Heart left ventricle (tissue), 16 donors: ENCODE results near the gene ETFRF1. TPM values are rescaled to one million over a fixed set of nuclear protein-coding genes. Genes with fewer than 3 reads are reported as not detected.
A peak's percentile ranks its signal among the peaks of the same experiment; 100 is the strongest.

ENCODE experiments used
- ATAC-seq, 4 donors: fragments of 200-7000 bp; cut with Tn5 transposase; one replicate each; pipeline ENCODE4 v1.9.1; 2020 to 2022; ENCODE audit warnings: moderate library complexity in 4 of 4, mild to moderate bottlenecking in 3 of 4, moderate number of reproducible peaks in 1 of 4
- DNase-seq, 5 donors: peaks; one replicate each; pipeline ENCODE4 v3.0.0-alpha.2; 2020
- H3K27ac ChIP-seq, 12 donors: fragments of 200-600 bp; sonication (generic) in 4 of 12; one replicate each; pipeline versions ENCODE4 v1.5.0 to v1.8.0; 2016 to 2022; ENCODE audit warnings: mild to moderate bottlenecking in 2 of 12
- H3K27me3 ChIP-seq, 9 donors: fragments of 200-600 bp; sonication (generic) in 2 of 9; one replicate each; pipeline versions ENCODE4 v1.5.1 to v1.8.0; 2016 to 2022; ENCODE audit warnings: mild to moderate bottlenecking in 3 of 9
- H3K36me3 ChIP-seq, 9 donors: fragments of 200-600 bp; sonication (generic) in 2 of 9; one replicate each; pipeline versions ENCODE4 v1.5.0 to v1.8.0; 2018 to 2022; ENCODE audit warnings: mild to moderate bottlenecking in 2 of 9
- H3K4me1 ChIP-seq, 12 donors: fragments of 200-600 bp; sonication (generic) in 4 of 12; one replicate each; pipeline versions ENCODE4 v1.5.0 to v1.8.0; 2016 to 2022; ENCODE audit warnings: mild to moderate bottlenecking in 3 of 12
- H3K4me3 ChIP-seq, 12 donors: fragments of 200-600 bp; sonication (generic) in 4 of 12; one replicate each; pipeline versions ENCODE4 v1.5.0 to v1.8.0; 2017 to 2022; ENCODE audit warnings: mild to moderate bottlenecking in 9 of 12, moderate library complexity in 4 of 12
- H3K9me3 ChIP-seq, 12 donors: fragments of 200-600 bp; sonication (generic) in 4 of 12; one replicate each; pipeline versions ENCODE4 v1.5.0 to v1.8.0; 2016 to 2022; ENCODE audit warnings: mild to moderate bottlenecking in 1 of 12
- POLR2A ChIP-seq, 2 donors: fragments of 450-650 bp; IDR thresholded peaks; one replicate each; pipeline ENCODE4 v1.6.1; 2017; ENCODE audit warnings: antibody characterized with exemption in 2 of 2, mild to moderate bottlenecking in 2 of 2, moderate library complexity in 2 of 2
- WGBS, 4 donors: extraction: QIAGEN DNeasy Blood & Tissue Kit in 2 of 4; methylation state at CpG; one replicate each; pipeline versions ENCODE4 v1.1.5 to v1.1.7; 2013 to 2018; 5-methylcytosine and 5-hydroxymethylcytosine counted together
- intact Hi-C, 10 donors: fragments of 100-400 bp; cut with DNase I; formaldehyde crosslinking; loops; one replicate each; pipeline versions ENCODE4 v1.11.1 to v1.14.2; 2022
- polyA plus RNA-seq, 2 donors: library from polyadenylated mRNA; stranded (reverse); fragments of 200-250 nt; gene quantifications; one replicate each; pipeline ENCODE4 v1.2.3, GENCODE V29; 2013
- total RNA-seq, 9 donors: library from RNA; depleted of rRNA in 2 of 9; stranded (reverse); fragments of >200 nt in 2 of 9; fragmentation: NEBNext Ultra II Directional in 3 of 9; extraction: Animal tissue kit (Norgen Biotek cat#: 25700) in 3 of 9; gene quantifications; one replicate each; pipeline versions ENCODE4 v1.1.0 to v1.2.4, GENCODE V29; 2016 to 2023
- TF ChIP-seq, protein P1 (sequence below), 12 donors: fragments of 200-600 bp; sonication (generic) in 4 of 12; IDR thresholded peaks; one replicate each; pipeline versions ENCODE4 v1.5.0 to v1.8.0; 2018 to 2022; ENCODE audit warnings: antibody characterized with exemption in 12 of 12, mild to moderate bottlenecking in 5 of 12
- donor health status: ischemic (EF 13 %, LVEDD 7.1; RV severe dilation, severe dysfunction).
- donor health status: healthy with polysubstance abuse.
- donor health status: DM: no; HTN: yes; CAD: no.
- donor health status: DM: no; HTN: no; CAD: no.
- donor health status: ischemic (EF 25% LVEDD 6.9; RV normal size, moderate dysfunction).
- donor health status: ischemic (EF 25% LVEDD 5.7; RV mildly dilated, moderate dysfunction).
- donor health status: healthy.
- donor health status: DM: yes; HTN: yes; CAD: no.
- donor health status: ischemic (EF 35%, LVEDD 5.7; RV mildly dilated, moderate dysfunction).
- donor health status: nonischemic (EF 11% LVEDD 7.7; RV severe dilation, severe dysfunction).
- donor health status: DM: yes; HTN: yes; CAD: no.
- donor health status: PGD.
- donor health status: ischemic (EF 29% LVEDD 5.4; RV normal size, mild dysfunction).
- donor health status: nonischemic (EF 23%, LVEDD 6.1; RV moderate dilation, normal function).

The ETFRF1 gene
- total and polyA plus RNA-seq, 11 donors = 31.4 to 83.8 (median 52.2) TPM

DNA sequence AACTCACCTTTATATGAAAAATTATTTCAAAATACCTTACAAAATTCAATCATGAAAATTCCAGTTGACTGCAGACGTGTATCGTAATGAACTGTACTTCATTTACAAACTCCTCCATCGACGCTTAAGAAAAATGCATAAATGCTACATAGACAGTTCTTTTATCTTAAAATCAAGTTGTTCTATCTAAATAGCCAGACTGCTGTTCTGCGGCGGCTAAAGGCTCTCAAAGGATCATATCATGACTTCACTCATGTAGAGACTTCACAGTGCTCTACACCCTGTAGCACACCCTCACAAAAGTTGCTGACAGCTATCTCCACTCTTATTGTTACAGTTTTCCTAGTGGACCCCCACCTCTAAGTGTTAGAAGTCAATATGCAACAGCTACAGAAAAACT is 50.5 kb downstream of the ETFRF1 start:
- 90 to 96% (median 95%) methylated on average over 6 of the region's 6 CpGs for WGBS, 4 donors
- Histone ChIP-seq H3K4me3 (no peak overlapping the region), H3K36me3 (peaks cover 0 to 28% (median 18%) of the 10 kb centered on the region in 9 donors), H3K27me3 (no peaks in the 10 kb centered on the region), H3K9me3 (no peaks in the 10 kb centered on the region), H3K27ac (no peak overlapping the region), H3K4me1 (peaks cover 0 to 33% (median 9%) of the 10 kb centered on the region in 12 donors)
- no peak for DNase-seq
- ATAC-seq = no peak
- no peak for TF ChIP-seq POLR2A (IDR thresholded peaks at IDR 0.05)
- TF ChIP-seq, protein P1, sequence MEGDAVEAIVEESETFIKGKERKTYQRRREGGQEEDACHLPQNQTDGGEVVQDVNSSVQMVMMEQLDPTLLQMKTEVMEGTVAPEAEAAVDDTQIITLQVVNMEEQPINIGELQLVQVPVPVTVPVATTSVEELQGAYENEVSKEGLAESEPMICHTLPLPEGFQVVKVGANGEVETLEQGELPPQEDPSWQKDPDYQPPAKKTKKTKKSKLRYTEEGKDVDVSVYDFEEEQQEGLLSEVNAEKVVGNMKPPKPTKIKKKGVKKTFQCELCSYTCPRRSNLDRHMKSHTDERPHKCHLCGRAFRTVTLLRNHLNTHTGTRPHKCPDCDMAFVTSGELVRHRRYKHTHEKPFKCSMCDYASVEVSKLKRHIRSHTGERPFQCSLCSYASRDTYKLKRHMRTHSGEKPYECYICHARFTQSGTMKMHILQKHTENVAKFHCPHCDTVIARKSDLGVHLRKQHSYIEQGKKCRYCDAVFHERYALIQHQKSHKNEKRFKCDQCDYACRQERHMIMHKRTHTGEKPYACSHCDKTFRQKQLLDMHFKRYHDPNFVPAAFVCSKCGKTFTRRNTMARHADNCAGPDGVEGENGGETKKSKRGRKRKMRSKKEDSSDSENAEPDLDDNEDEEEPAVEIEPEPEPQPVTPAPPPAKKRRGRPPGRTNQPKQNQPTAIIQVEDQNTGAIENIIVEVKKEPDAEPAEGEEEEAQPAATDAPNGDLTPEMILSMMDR (IDR thresholded peaks at IDR 0.05) = no peak
- intact Hi-C loops = loop anchor here in 1 of 10 donors (5.0 kb wide), 1 partner anchor 48 kb away; the partner anchor contains the start of genes DNAI7 and ETFRF1

DNA sequence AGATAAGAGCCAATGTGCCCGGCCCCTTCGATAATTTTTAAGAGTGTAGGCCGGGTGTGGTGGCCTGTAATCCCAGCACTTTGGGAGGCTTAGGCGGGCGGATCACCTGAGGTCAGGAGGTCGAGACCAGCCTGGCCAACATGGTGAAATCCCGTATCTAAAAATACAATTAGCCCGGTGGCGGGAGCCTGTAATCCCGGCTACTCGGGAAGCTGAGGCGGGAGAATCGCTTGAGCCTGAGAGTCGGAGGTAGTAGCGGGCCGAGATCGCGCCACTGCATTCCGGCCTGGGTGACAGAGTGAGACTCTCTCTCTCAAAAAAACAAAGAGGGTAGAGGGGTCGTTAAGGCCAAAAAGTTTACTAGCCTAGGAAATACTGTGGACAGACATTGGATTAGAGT is 53.1 kb downstream of the ETFRF1 start:
- no peak for DNase-seq
- Histone ChIP-seq H3K4me3 (no peak overlapping the region), H3K27ac (no peak overlapping the region), H3K27me3 (no peaks in the 10 kb centered on the region), H3K4me1 (peaks cover 0 to 30% (median 12%) of the 10 kb centered on the region in 12 donors), H3K36me3 (peaks cover 0 to 19% (median 9%) of the 10 kb centered on the region in 9 donors), H3K9me3 (no peaks in the 10 kb centered on the region)
- intact Hi-C loops = loop anchor here in 1 of 10 donors (5.0 kb wide), 1 partner anchor 51 kb away; the partner anchor contains the start of genes DNAI7 and ETFRF1
- TF ChIP-seq POLR2A (IDR thresholded peaks at IDR 0.05) = no peak
- TF ChIP-seq, protein P1 (IDR thresholded peaks at IDR 0.05) = no peak
- ATAC-seq = no peak
- 93 to 97% (median 96%) methylated on average over 20 of the region's 20 CpGs for WGBS, 4 donors

DNA sequence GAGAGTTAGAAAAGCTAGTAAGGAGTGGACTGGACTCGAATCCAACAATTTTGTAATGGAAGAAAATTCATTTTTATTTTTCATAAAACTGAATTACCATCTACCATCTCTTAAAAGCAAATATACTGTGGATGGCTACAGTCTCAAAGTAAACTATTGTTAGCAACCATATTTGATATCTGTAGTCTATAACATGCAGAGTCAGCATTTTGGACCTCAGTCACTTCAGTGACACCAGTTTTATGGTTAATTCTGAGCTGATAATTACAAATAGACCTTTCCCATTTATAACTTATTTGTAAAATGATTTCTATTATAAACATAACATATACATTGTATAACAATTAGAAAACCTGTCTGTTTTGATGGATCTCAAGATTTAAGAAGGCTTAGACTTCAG is 53.7 kb downstream of the ETFRF1 start:
- TF ChIP-seq, protein P1 (IDR thresholded peaks at IDR 0.05) = no peak
- no peak for TF ChIP-seq POLR2A (IDR thresholded peaks at IDR 0.05)
- Histone ChIP-seq H3K27ac (no peak overlapping the region), H3K27me3 (no peaks in the 10 kb centered on the region), H3K4me3 (no peak overlapping the region), H3K4me1 (peaks cover 0 to 30% (median 12%) of the 10 kb centered on the region in 12 donors), H3K36me3 (peaks cover 0 to 14% (median 5%) of the 10 kb centered on the region in 9 donors), H3K9me3 (no peaks in the 10 kb centered on the region)
- ATAC-seq = no peak
- intact Hi-C loops = loop anchor here in 1 of 10 donors (5.0 kb wide), 1 partner anchor 51 kb away; the partner anchor contains the start of genes DNAI7 and ETFRF1
- no peak for DNase-seq
- WGBS, 4 donors = 94 to 100% (median 98%) methylated on average over 1 of the region's 1 CpG

DNA sequence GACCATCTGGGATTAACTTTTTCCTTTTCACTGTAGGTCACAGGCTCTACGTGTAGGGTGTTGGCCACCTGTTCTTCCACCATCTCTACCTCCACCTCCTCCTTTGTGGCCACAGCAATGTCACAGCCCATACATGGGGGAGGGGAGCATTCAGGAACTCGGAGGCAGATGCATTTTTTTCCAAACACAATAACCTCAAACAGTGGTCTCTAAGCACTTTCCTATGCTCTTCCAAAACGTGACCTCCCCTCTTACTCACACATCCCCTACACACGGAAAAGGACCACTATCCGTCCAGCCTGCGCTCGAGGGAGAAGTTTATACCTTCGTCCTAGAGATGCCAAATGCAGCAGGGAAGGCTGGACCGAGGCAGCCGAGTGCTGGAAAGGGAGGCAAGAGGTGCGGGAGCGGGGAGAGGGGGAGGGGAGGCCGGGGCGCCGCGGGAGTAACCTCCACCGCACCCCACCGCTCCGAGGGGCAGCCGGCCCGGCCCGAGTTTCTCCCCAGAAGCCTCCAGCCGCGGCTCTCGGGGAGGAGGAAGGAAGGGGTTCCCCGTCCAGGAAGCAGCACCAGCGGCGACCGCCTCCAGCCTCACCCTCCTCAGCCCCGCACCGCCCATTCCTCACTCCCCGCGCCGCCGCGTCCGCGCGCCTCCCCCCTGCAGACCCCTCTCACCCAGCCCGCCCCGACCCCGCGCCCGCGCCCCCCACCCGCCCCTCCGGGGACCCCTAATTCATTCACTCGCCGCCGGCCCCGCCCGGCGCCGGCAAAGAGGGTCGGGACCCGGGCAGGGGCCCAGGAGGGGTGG is 55.1 kb downstream of the ETFRF1 start:
- peak overlapping the region; percentile 90 to 98 (median 95) for H3K27ac ChIP-seq
- no peaks in the 10 kb centered on the region for H3K9me3 ChIP-seq
- intact Hi-C loops = loop anchor here in 7 of 10 donors (2.0 to 10.0 kb wide), 5 partner anchors 53 to 765 kb away; partner anchors contain the start of genes DNAI7 (in 4 of the 7) and ETFRF1 (in 4 of the 7)
- H3K27me3 ChIP-seq = no peaks in the 10 kb centered on the region
- 0 to 1% (median 0%) methylated on average over 9 to 55 of the region's 56 CpGs for WGBS, 4 donors
- ATAC-seq (peak; percentile 16 to 53 (median 42)), DNase-seq (peak; percentile 54 to 85 (median 70))
- peaks cover 0 to 30% (median 12%) of the 10 kb centered on the region in 12 donors for H3K4me1 ChIP-seq
- TF ChIP-seq, protein P1 (IDR thresholded peaks at IDR 0.05) = no peak
- TF ChIP-seq POLR2A (IDR thresholded peaks at IDR 0.05) = no peak
- H3K36me3 ChIP-seq = peaks cover 0 to 5% (median 0%) of the 10 kb centered on the region in 9 donors
- H3K4me3 ChIP-seq = peak overlapping the region; percentile 83 to 97 (median 94)
